Skin of body (tissue), 2 donors: ENCODE measurements around the gene RPGRIP1. TPM values are rescaled to one million over a fixed set of nuclear protein-coding genes. Genes with fewer than 3 reads are reported as not detected.
"Not testable (repeated sequence)": the region's sequence is repeated elsewhere in the genome, so short reads cannot be mapped to it uniquely, and the experiment has no call there.

ENCODE experiments used
- DNase-seq: peaks from one replicate; lab custom pipeline; 2025; lab: John Stamatoyannopoulos, UW
- total RNA-seq: library from RNA; depleted of rRNA; stranded (reverse); fragments of >200 nt; gene quantifications from one replicate; pipeline ENCODE4 v1.2.3, GENCODE V29; 2014

RPGRIP1 gene
- 0.10 TPM for total RNA-seq

DNA sequence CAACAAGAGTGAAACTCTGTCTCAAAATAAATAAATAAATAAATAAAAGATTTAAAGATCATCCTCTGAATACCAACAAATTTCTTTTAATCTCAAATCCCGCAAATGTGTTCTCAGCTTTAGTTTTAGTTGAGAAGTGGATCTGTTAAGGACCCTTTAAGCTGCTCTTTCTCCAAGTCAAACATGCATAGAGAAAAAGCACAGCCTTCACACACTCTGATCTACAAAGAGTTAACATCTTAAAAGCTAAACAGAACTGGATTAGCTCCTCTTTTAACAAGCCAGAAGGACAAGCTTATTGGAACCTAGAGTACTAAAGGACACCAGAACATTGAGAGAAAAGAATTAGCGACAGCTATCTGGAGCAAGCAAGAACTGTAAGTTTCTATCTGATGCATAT is at the start of gene RPGRIP1:
RPGRIP1 (plus strand) TSS at position 301 of the 400 bp plus-strand sequence. CDS start 7,894 bp downstream, outside the sequence.
- no peak for DNase-seq

- no peak for DNase-seq
Observed at GRCh38 chr14:21231020-21231652, 48.7 kb upstream of the RPGRIP1 start.

DNA sequence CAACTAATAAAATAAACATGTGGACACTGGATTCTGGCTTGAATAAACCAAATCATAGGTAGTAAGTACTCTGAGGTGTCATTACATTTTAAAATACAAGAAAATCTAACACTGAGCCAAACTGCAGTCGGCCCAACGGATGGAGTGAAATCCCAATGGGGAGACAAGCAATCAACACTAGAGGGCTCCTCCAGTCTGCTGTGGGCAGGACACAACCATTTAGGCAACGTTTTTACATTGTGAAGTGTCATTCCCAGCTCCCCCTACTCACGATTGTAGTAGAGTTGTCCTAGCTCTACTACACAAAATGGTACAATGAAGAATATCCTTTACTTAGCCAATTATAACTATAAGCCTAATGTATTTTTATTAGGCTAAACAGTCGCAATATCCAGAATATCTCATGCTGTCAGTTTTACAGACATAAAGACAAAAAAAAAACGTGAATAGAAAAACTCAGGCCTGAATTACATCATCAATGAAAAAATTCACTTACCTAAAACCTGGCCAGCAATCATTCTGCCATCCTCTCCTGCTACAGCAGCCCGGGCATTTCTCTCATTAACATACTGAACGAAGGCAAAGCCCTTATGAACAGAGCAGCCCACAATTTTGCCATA is 46.3 kb upstream of the RPGRIP1 start:
- no peak for DNase-seq

- no peak for DNase-seq
Observed at GRCh38 chr14:21234112-21234511, 45.8 kb upstream of the RPGRIP1 start.

GRCh38 chr14:21236948-21237797 is 42.7 kb upstream of the RPGRIP1 start:
- DNase-seq = no peak

- DNase-seq = no peak
Observed at GRCh38 chr14:21238823-21239518, 40.9 kb upstream of the RPGRIP1 start.

GRCh38 chr14:21240417-21240816 is 39.5 kb upstream of the RPGRIP1 start:
- no peak for DNase-seq

- DNase-seq = no peak
Observed at GRCh38 chr14:21241218-21241819, 38.6 kb upstream of the RPGRIP1 start.

DNA sequence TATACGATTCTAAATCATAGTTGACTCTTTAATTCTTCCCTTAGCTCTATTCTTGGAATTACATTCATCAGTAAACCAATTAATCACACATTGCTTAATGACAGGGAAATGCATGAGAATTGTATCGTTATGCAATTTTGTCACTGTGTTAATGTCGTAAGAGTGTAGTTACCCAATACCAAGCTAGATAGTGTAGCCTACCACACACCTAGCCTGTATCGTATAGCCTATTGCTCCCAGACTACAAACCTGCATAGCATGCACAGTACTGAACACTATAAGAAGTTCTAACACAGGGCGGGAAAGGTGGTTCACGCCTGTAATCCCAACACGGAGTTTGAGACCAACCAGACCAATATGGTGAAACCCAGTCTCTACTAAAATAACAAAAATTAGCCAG is 35.3 kb upstream of the RPGRIP1 start:
- DNase-seq = no peak

DNA sequence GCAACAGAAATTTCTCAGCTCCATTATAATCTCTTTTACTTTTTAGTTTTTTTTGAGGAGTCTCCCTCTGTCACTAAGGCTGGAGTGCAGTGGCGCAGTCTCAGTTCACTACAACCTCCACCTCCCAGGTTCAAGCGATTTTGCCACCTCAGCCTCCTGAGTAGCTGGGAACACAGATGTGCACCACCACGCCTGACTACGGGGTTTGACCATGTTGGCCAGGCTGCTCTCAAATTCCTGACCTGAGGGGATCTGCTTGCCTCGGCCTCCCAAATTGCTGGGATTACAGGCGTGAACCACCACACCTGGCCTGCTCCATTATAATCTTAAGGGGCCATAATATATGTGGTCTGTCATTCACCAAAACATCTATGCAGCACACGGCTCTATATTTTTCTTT is 34.1 kb upstream of the RPGRIP1 start:
- no peak for DNase-seq

DNA sequence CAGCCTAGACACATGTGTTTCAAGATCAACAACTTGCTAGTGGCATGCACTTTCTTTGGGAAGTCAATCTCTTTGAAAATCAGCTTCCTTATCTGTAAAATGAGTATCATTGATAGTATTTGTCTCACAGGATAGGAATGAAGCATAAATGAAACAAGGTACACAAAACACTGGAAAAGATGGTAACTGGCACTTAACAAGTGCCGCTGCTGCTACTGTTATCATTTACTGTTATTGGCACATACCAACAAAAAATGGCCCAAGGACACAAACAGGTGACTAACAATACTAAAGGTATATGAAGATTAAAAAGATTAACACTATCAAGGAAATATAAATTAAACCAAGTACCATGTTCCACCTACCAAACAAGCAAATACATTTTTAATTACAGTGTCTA is 31.5 kb upstream of the RPGRIP1 start:
- no peak for DNase-seq

GRCh38 chr14:21248739-21249411 is 31.0 kb upstream of the RPGRIP1 start:
- DNase-seq = no peak

DNA sequence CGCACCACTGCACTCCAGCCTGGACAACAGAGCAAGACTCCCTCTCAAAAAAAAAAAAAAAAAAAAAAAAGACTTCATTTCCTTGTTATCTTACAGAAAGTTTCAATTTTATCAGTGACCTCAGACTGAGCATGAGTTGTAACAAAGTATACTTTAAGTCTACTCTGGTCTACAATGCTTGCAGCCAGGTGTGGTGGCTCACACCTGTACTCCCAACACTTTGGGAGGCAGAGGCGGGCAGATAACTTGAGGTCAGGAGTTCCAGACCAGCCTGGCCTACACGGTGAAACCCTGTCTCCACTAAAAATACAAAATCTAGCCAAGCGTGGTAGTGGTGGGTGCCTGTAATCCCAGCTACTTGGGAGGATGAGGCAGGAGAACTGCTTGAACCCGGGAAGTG is 28.7 kb upstream of the RPGRIP1 start:
- DNase-seq = no peak

GRCh38 chr14:21252149-21252548 is 27.7 kb upstream of the RPGRIP1 start:
- DNase-seq = no peak

DNA sequence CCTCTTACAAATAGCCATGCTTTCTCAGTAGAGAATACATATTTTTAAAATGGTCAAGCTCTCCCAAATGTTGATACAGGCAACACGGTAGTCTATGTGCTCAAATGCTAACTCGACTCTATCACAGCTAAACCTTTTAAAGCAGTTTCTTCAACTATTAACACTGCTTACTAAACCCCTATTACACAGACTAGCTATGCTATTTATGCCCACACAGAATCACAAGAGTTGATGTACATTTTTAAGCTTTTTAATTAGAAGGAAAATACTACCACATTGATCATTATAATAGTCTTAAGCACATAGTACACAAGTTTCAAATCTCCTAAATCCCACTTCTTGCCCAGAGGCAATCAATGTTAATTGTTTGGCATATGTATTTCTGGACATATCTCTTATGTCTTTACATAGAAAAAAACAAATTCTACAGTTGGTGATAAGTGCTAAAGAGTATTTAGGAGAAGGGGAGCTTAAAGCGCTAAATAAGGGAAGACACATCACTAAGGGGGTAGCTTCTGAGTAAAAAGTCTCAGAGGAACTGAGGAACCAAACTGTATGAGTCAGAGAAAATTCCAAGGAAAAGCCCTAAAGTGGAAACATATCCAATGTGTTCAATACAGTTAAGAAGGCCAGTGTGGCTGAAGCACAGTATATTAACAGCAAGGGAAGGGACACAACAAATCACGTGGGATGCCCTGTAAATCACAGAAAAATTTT is 24.3 kb upstream of the RPGRIP1 start:
- no peak for DNase-seq

- not testable (repeated sequence) for DNase-seq
Observed at GRCh38 chr14:21256102-21256447, 23.8 kb upstream of the RPGRIP1 start.

- no peak for DNase-seq
Observed at GRCh38 chr14:21256539-21257393, 23.1 kb upstream of the RPGRIP1 start.

GRCh38 chr14:21257394-21257909 is 22.4 kb upstream of the RPGRIP1 start:
- no peak for DNase-seq
